Embryonic facial prominence (tissue), 1 donor: ENCODE data around the gene BSN.

Source experiments
- DNase-seq: peaks from one replicate; pipeline ENCODE4 v3.0.0-alpha.2; 2016; ENCODE audit errors: extremely low spot score

Gene BSN

DNA sequence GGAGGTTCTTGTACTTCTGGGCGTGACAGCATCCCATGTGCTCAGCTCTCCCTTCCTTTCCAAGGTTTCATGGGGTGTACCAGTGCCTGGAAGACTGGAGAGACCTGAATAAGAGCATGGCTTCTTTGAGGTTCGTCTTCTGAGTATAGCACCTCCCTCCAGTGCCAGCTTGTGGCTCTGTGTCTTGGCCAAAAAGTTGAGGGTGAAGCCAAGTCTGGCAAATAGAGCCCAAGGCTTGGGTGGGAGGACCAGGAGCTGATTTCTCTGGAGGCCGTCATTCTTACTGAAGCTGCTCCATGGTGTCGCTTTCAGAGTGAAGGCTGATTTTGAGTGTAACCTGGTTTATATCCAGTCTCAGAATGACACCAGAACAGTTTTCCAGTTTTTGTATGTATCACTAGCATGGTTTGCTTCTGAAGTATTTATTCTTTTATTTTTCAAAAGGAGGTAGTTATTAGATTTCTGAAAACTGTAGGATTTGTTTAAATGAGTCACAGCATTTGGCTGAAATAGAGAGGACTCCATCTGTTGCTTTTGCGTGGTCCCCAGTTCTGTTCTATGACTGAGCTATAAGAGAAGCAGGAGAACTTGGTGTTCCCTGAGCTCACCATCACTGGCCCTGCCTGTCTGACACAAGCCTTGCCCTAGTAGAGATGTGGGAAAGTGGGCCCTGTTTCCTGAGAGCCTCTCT, 47.2 kb downstream of the BSN start:
- no peak for DNase-seq

GRCh38 chr3:49602049-49602554, 47.8 kb downstream of the BSN start:
- no peak for DNase-seq

GRCh38 chr3:49602877-49603411, 48.7 kb downstream of the BSN start:
- no peak for DNase-seq

- no peak for DNase-seq
These were observed 52.1 kb downstream of the BSN start for GRCh38 chr3:49606427-49606826.

DNA sequence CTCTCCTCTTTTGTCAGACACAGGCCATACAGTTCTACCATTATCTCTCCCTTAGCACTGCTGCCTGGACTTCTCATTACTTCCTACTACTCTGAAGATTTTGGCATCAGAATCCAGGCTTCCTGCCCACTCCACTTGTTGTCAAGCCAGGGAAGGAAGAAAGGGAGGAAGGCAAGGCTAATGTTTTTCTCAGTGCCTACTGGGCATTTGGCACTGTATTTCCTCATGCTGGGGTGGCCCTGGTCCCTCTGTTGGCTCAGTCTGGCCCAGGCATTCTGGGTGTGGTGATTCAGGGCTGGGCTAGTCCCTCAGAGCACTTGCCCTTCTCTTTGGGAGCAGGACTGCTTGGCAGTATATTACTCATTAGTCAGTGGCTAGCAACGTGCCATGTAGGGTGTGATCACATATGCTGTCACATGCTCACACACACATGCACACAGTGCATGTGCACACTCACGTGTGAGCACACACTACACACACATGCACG, 52.9 kb downstream of the BSN start:
- no peak for DNase-seq

GRCh38 chr3:49607796-49608195, 53.5 kb downstream of the BSN start:
- DNase-seq: no peak

DNA sequence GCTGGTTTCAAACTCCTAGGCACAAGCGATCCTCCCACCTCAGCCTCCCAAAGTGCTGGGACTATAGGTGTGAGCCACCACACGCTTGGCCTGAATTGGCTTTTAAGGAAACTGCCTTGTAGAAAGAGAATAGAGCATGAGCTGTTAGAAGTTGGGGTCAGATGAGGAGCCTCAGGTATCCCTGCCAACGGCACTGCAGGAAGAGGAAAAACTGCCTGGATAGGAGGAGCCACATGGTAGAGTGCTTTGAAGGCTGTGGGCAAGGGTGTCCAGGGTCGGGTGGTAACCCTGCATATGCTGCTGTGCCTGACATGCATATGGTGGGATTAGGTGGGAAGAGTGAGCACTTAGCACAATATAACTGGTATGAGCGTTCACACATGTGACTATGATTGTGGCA, 55.0 kb downstream of the BSN start:
- DNase-seq: no peak

DNA sequence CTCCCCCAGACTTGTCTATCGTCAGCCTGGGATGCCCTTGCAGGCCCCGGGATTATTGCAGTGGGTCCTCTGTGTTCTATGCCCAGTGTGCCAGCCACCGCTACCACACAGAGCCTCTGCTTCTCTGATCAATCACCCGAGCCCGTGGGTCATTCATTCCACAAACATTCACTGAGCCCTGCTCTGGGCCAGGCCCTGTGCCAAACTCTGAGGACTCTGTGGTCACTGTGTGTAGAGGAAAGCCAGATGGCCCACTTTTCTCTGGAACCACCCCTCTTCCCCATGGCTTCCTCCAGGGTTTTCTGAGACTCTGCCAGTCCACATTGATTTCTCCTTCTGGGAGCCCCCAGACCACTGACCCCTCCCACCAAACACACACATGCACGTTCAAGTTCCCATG, 55.5 kb downstream of the BSN start:
- no peak for DNase-seq

- DNase-seq: no peak
These were observed 56.5 kb downstream of the BSN start for GRCh38 chr3:49610666-49611280.

GRCh38 chr3:49611291-49611690, 57.0 kb downstream of the BSN start:
- no peak for DNase-seq

DNA sequence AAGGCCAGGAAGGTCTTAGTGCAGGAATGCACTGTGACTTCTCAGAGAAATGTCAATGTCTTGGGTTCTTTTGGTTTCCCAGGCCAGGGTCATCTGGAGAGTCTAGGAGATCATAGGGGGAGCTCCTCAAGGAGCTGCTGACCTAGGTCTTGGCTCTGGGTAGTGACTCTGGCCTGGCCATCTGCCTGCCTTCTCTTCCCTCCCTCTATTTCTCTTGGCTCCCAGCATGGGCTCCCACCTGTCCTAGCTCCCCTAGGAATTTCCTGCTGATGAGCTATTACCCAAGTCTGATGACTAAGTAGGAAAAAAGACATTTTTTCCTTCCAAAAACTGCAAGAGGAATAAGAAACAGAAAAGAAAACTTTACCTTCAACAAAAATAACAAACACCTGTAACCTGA, 57.4 kb downstream of the BSN start:
- DNase-seq: no peak

DNA sequence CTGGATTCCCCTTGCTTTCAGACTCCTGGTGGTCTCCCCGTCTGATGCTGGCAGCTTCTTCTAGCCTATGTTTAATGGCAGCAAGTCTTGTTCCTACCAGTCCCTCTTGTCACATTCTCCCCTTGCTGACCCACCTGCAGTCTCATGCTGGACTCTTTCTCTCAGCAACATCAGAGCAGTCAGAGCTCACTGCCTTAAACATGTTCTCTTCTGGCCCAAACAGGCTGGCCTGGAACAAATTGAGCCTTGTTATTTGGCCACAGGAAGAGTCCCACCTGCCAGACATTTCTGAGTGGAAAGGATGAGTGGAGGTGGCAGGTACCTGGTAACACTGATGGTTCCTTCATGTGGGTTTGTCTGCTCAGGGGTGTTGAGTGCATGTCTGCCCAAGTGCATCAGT, 60.7 kb downstream of the BSN start:
- no peak for DNase-seq

DNA sequence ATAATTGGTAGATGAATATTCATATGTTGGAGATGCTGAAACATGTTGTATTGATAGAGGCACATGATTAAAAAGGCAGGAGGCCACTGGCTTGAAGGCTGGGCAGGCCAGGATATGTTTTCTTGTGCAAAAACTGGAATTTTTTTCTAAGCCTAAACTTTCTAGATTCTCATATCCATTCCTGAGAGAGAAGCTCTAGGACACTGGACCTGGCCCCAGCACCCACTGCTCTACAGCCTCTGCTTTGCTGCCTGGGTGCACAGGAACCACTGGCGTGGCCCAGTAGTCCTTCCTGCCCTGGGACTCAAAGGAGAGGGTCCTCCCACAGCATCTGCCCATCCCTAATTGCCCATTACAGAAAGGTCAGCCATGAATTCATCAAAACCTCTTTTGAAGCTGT, 61.8 kb downstream of the BSN start:
- no peak for DNase-seq

GRCh38 chr3:49616491-49616941, 62.2 kb downstream of the BSN start:
- DNase-seq: peak; percentile 52

- DNase-seq: no peak
These were observed 63.2 kb downstream of the BSN start for GRCh38 chr3:49617390-49618013.

GRCh38 chr3:49618412-49618811, 64.1 kb downstream of the BSN start:
- DNase-seq: no peak

- no peak for DNase-seq
These were observed 65.4 kb downstream of the BSN start for GRCh38 chr3:49619649-49620048.

DNA sequence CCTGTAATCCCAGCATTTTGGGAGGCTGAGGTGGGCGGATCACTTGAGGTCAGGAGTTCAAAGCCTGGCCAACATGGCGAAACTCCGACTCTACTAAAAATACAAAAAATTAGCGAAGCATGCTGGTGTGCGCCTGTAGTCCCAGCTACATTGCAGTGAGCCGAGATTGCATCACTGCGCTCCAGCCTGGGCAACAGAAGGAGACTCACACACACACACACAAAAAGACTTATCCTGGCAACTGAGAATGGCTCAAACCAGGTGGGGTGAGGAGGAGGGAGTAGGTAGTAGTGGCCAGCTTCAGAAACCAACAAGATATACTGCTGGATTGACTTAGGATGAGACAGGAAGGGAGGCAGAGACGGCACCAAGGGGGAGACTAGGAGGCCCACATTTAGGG, 66.5 kb downstream of the BSN start:
- no peak for DNase-seq

DNA sequence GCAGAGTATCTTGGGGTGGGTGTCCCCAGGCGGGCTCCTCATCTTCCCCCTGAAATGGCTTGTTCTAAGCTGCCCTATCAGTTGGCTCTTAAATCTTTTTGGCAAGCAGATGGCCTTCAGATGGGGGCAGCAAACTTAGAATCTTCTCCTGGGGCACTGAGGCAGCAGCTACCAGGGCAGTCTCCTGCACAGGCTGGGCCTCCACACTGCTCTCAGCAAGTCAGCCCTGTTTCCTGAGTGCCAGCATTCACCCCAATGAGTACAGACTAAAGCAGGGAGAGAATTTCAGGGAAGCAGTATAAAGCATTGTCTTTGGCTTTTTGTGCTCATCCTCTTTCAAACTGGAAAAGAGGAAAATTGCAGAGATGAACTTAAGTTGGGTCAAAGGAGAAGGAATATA, 68.8 kb downstream of the BSN start:
- no peak for DNase-seq

GRCh38 chr3:49625071-49625470, 70.8 kb downstream of the BSN start:
- DNase-seq: no peak

GRCh38 chr3:49626101-49626581, 71.9 kb downstream of the BSN start:
- no peak for DNase-seq

DNA sequence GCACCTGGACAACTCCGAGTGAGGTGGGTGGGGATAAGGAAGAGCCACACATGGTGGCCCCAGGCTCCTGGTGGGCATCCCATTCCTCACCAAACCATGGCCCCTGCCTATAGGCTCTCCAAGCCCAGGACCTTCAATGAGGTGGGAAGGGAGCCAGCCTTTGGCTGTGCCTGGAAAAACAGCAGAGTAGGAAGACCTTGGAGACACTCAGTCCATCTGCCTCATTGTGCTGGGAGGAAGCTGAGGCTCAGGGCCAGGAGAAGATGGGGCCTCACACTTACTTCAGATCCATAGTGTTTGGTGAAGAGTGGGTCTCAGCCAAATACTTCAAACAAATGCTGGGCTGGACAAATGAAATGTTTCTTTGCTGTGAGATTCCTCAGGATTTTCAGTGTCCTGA, 72.5 kb downstream of the BSN start:
- no peak for DNase-seq

GRCh38 chr3:49627634-49628033, 73.4 kb downstream of the BSN start:
- DNase-seq: no peak
